ENCODE measurements around the gene CDC34. TPM values are rescaled to one million over a fixed set of nuclear protein-coding genes. Genes with fewer than 3 reads are reported as not detected.

Gene CDC34
- total RNA-seq, 1 experiment from 2014 or later = 87.4 TPM

GRCh38 chr19:566403-566802, 34.8 kb downstream of the CDC34 start:
- DNase-seq (ENCODE audit: low read depth, low spot score) (no peak), ATAC-seq (no peak)
- BruUV-seq (replicated peaks) = no TSS peak
- TF ChIP-seq ZBTB33 (IDR thresholded peaks at IDR 0.05; ENCODE audit: extremely low read depth, insufficient replicate concordance, low read length) = no peak
- H3K4me3 ChIP-seq (replicated peaks in 1 of 2; ENCODE audit: low read depth in 1 of 2, low read length in 2 of 2) = no peak overlapping the region
- H3K36me3 ChIP-seq (ENCODE audit: control insufficient read depth in 1 of 2, insufficient read depth in 2 of 2, low read length in 2 of 2) = peaks cover 0 to 3% of the 10 kb centered on the region in 2 experiments; a peak in 1 of 4 replicates
- ChIA-PET CTCF (no interaction called here), POLR2A (interaction anchor here (2.1 kb wide), 1 partner anchor 10 kb away, joined by 6 read pairs; no protein-coding TSS in a partner anchor), RAD21 (ENCODE audit: low non-redundant PET in 1 of 2, low total read pairs in 2 of 2, uncharacterized antibody in 2 of 2, unreplicated experiment in 2 of 2) (no interaction called here)
- no peaks in the 10 kb centered on the region for H3K9me2 ChIP-seq (ENCODE audit: insufficient read depth)
- H4K20me1 ChIP-seq (ENCODE audit: insufficient read depth) = no peaks in the 10 kb centered on the region
- no peaks in the 10 kb centered on the region for H3K79me2 ChIP-seq (ENCODE audit: insufficient read depth, low read length)
- no peak overlapping the region for H2AFZ ChIP-seq (ENCODE audit: low read depth, low read length, poor library complexity, severe bottlenecking)
- peaks cover 2 to 12% of the 10 kb centered on the region in 2 experiments; a peak in 2 of 4 replicates for H3K4me1 ChIP-seq (ENCODE audit: control insufficient read depth in 1 of 2, insufficient read depth in 2 of 2, low read length in 2 of 2)
- H3K27ac ChIP-seq (ENCODE audit: low read depth, low read length) = no peak overlapping the region
- no peaks in the 10 kb centered on the region for H3K27me3 ChIP-seq (ENCODE audit: insufficient read depth, low read length)
- intact Hi-C loops (cut with micrococcal nuclease) = no loop called here
- no peak overlapping the region for H3K9ac ChIP-seq (ENCODE audit: low read length)
- no peaks in the 10 kb centered on the region for H3K9me3 ChIP-seq (ENCODE audit: control insufficient read depth in 1 of 2, insufficient read depth in 1 of 2, low read depth in 1 of 2, low read length in 2 of 2)
- H3K4me2 ChIP-seq (ENCODE audit: low read length) = no peak overlapping the region

GRCh38 chr19:566844-567243, 35.3 kb downstream of the CDC34 start:
- Histone ChIP-seq H4K20me1 (ENCODE audit: insufficient read depth) (no peaks in the 10 kb centered on the region), H3K79me2 (ENCODE audit: insufficient read depth, low read length) (no peaks in the 10 kb centered on the region), H2AFZ (ENCODE audit: low read depth, low read length, poor library complexity, severe bottlenecking) (no peak overlapping the region), H3K4me2 (ENCODE audit: low read length) (no peak overlapping the region), H3K27ac (ENCODE audit: low read depth, low read length) (no peak overlapping the region), H3K4me1 (ENCODE audit: control insufficient read depth in 1 of 2, insufficient read depth in 2 of 2, low read length in 2 of 2) (peaks cover 2 to 17% of the 10 kb centered on the region in 2 experiments; a peak in 2 of 4 replicates), H3K9me2 (ENCODE audit: insufficient read depth) (no peaks in the 10 kb centered on the region), H3K27me3 (ENCODE audit: insufficient read depth, low read length) (no peaks in the 10 kb centered on the region), H3K9ac (ENCODE audit: low read length) (no peak overlapping the region), H3K9me3 (ENCODE audit: control insufficient read depth in 1 of 2, insufficient read depth in 1 of 2, low read depth in 1 of 2, low read length in 2 of 2) (no peaks in the 10 kb centered on the region), H3K4me3 (replicated peaks in 1 of 2; ENCODE audit: low read depth in 1 of 2, low read length in 2 of 2) (no peak overlapping the region), H3K36me3 (ENCODE audit: control insufficient read depth in 1 of 2, insufficient read depth in 2 of 2, low read length in 2 of 2) (peaks cover 0 to 3% of the 10 kb centered on the region in 2 experiments; a peak in 1 of 4 replicates)
- TF ChIP-seq POLR2A (IDR thresholded peaks at IDR 0.05; ENCODE audit: borderline replicate concordance, extremely low read depth, insufficient read depth, insufficient read length) (no peak), FOSL1 (IDR thresholded peaks at IDR 0.05; ENCODE audit: low read depth) (no peak), REST (IDR thresholded peaks at IDR 0.05; ENCODE audit: low read depth) (no peak), ZNF274 (IDR thresholded peaks at IDR 0.05; ENCODE audit: low read depth, low read length) (no peak), MAX (IDR thresholded peaks at IDR 0.05) (no peak), RAD21 (IDR thresholded peaks at IDR 0.05; ENCODE audit: low read depth) (no peak), CEBPB (IDR thresholded peaks at IDR 0.05; ENCODE audit: low read depth) (no peak), JUND (IDR thresholded peaks at IDR 0.05) (no peak), EZH2 (IDR thresholded peaks at IDR 0.05) (no peak), EZH2phosphoT487 (IDR thresholded peaks at IDR 0.05; ENCODE audit: borderline replicate concordance) (no peak), SIN3A (IDR thresholded peaks at IDR 0.05; ENCODE audit: low read depth) (no peak), TCF7L2 (IDR thresholded peaks at IDR 0.05; ENCODE audit: borderline replicate concordance, extremely low read depth, insufficient read depth, insufficient read length) (no peak), SRF (IDR thresholded peaks at IDR 0.05; ENCODE audit: low read depth) (no peak)
- ChIA-PET CTCF (no interaction called here), RAD21 (ENCODE audit: low non-redundant PET in 1 of 2, low total read pairs in 2 of 2, uncharacterized antibody in 2 of 2, unreplicated experiment in 2 of 2) (no interaction called here), POLR2A (interaction anchor here (2.1 kb wide), 1 partner anchor 11 kb away, joined by 6 read pairs; no protein-coding TSS in a partner anchor)
- intact Hi-C loops (cut with micrococcal nuclease) = no loop called here
- ATAC-seq (no peak), DNase-seq (ENCODE audit: low read depth, low spot score) (no peak)
- BruUV-seq (replicated peaks) = no TSS peak
